Liver (tissue), 3 donors: Measurements from ENCODE around the gene TCERG1L.

Source experiments
- EGR1 ChIP-seq, 2 donors: IDR thresholded peaks; 2 replicates each; pipeline ENCODE4 v1.6.1; 2016 to 2018; ENCODE audit warnings: antibody characterized with exemption in 2 of 2, low read depth in 2 of 2
- FOXA1 ChIP-seq: IDR thresholded peaks from 2 replicates; pipeline ENCODE4 v1.6.1; 2016; ENCODE audit warnings: antibody characterized with exemption
- GABPA ChIP-seq, 2 donors: IDR thresholded peaks in 1 of 2; conservative IDR thresholded peaks in 1 of 2; 2 replicates each; pipeline ENCODE4 v1.6.1; 2016; ENCODE audit warnings: antibody characterized with exemption in 2 of 2, mild to moderate bottlenecking in 1 of 2, moderate library complexity in 1 of 2
- HNF4A ChIP-seq, 2 donors: conservative IDR thresholded peaks; 2 replicates each; pipeline ENCODE4 v1.6.1; 2016; ENCODE audit warnings: antibody characterized with exemption in 2 of 2, mild to moderate bottlenecking in 2 of 2
- HNF4G ChIP-seq: IDR thresholded peaks from 2 replicates; pipeline ENCODE4 v1.6.1; 2016; ENCODE audit warnings: antibody characterized with exemption
- JUND ChIP-seq, 2 donors: IDR thresholded peaks; 2 replicates each; pipeline ENCODE4 v1.6.1; 2016; ENCODE audit warnings: antibody characterized with exemption in 2 of 2
- RXRA ChIP-seq, 2 donors: IDR thresholded peaks; 2 replicates each; pipeline ENCODE4 v1.6.1; 2017 to 2018; ENCODE audit warnings: antibody characterized with exemption in 2 of 2, mild to moderate bottlenecking in 1 of 2
- SP1 ChIP-seq: IDR thresholded peaks from 2 replicates; pipeline ENCODE4 v1.6.1; 2018; ENCODE audit warnings: antibody characterized with exemption, mild to moderate bottlenecking
- TAF1 ChIP-seq: conservative IDR thresholded peaks from 2 replicates; pipeline ENCODE4 v1.6.1; 2016; ENCODE audit warnings: antibody characterized with exemption, mild to moderate bottlenecking
- YY1 ChIP-seq: IDR thresholded peaks from 2 replicates; pipeline ENCODE4 v1.6.1; 2016; ENCODE audit warnings: antibody characterized with exemption, mild to moderate bottlenecking
- TF ChIP-seq, protein P1 (sequence below): fragments of 150-350 bp; IDR thresholded peaks from 2 replicates; pipeline ENCODE4 v1.5.1; 2017; ENCODE audit warnings: improper control_type of control experiment, low read depth, low read length; ENCODE audit not compliant: missing input control
- TF ChIP-seq, protein P2 (sequence below): IDR thresholded peaks from 2 replicates; pipeline ENCODE4 v1.6.1; 2016; ENCODE audit warnings: antibody characterized with exemption
- TF ChIP-seq, protein P3 (sequence below): IDR thresholded peaks from 2 replicates; pipeline ENCODE4 v1.6.1; 2016; ENCODE audit warnings: antibody characterized with exemption
- TF ChIP-seq, protein P4 (sequence below): IDR thresholded peaks from 2 replicates; pipeline ENCODE4 v1.6.1; 2016; ENCODE audit warnings: antibody characterized with exemption
- donor health status: healthy.
- donor health status: healthy.

DNA sequence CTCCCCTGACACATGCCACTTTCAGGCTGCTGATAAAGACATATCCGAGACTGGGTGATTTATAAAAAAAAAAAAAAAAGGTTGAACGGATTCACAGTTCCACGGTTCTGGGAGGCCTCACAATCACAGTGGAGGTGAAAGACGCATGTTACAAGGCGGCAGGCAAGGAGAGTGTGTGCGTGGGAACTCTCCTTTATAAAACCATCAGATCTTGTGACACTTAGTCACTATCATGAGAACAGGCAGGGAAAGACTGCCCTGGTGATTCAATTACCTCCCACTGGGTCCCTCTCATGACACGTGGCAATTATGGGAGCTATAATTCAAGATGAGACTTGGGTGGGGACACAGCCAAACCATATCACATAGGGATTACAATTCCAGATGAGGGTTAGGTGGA, 181.5 kb downstream of the TCERG1L start:
- TF ChIP-seq TAF1, result no peak
- TF ChIP-seq, protein P1, sequence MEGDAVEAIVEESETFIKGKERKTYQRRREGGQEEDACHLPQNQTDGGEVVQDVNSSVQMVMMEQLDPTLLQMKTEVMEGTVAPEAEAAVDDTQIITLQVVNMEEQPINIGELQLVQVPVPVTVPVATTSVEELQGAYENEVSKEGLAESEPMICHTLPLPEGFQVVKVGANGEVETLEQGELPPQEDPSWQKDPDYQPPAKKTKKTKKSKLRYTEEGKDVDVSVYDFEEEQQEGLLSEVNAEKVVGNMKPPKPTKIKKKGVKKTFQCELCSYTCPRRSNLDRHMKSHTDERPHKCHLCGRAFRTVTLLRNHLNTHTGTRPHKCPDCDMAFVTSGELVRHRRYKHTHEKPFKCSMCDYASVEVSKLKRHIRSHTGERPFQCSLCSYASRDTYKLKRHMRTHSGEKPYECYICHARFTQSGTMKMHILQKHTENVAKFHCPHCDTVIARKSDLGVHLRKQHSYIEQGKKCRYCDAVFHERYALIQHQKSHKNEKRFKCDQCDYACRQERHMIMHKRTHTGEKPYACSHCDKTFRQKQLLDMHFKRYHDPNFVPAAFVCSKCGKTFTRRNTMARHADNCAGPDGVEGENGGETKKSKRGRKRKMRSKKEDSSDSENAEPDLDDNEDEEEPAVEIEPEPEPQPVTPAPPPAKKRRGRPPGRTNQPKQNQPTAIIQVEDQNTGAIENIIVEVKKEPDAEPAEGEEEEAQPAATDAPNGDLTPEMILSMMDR, result no peak
- TF ChIP-seq FOXA1, result no peak
- TF ChIP-seq, protein P2, sequence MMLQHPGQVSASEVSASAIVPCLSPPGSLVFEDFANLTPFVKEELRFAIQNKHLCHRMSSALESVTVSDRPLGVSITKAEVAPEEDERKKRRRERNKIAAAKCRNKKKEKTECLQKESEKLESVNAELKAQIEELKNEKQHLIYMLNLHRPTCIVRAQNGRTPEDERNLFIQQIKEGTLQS, result no peak
- TF ChIP-seq JUND (IDR thresholded peaks at IDR 0.05), result no peak
- TF ChIP-seq YY1, result no peak
- TF ChIP-seq EGR1 (IDR thresholded peaks at IDR 0.05; ENCODE audit: low read depth in 2 of 2), result no peak
- TF ChIP-seq, protein P3, sequence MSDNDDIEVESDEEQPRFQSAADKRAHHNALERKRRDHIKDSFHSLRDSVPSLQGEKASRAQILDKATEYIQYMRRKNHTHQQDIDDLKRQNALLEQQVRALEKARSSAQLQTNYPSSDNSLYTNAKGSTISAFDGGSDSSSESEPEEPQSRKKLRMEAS, result no peak
- TF ChIP-seq GABPA (IDR thresholded peaks at IDR 0.05 in 1 of 2, conservative IDR thresholded peaks at IDR 0.05 in 1 of 2), result no peak
- no peak for TF ChIP-seq RXRA (IDR thresholded peaks at IDR 0.05)
- TF ChIP-seq HNF4G, result no peak
- TF ChIP-seq HNF4A (conservative IDR thresholded peaks at IDR 0.05), result no peak
- TF ChIP-seq SP1, result no peak
- TF ChIP-seq, protein P4, sequence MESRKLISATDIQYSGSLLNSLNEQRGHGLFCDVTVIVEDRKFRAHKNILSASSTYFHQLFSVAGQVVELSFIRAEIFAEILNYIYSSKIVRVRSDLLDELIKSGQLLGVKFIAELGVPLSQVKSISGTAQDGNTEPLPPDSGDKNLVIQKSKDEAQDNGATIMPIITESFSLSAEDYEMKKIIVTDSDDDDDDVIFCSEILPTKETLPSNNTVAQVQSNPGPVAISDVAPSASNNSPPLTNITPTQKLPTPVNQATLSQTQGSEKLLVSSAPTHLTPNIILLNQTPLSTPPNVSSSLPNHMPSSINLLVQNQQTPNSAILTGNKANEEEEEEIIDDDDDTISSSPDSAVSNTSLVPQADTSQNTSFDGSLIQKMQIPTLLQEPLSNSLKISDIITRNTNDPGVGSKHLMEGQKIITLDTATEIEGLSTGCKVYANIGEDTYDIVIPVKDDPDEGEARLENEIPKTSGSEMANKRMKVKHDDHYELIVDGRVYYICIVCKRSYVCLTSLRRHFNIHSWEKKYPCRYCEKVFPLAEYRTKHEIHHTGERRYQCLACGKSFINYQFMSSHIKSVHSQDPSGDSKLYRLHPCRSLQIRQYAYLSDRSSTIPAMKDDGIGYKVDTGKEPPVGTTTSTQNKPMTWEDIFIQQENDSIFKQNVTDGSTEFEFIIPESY, result no peak
